Body of pancreas (tissue), 4 donors: ENCODE data around the gene RPL12. TPM values are rescaled to one million over a fixed set of nuclear protein-coding genes. Genes with fewer than 3 reads are reported as not detected.

ENCODE experiments used
- ATAC-seq: fragments of 150-250 bp; one replicate; pipeline ENCODE4 v1.9.1; 2016
- DNase-seq, 4 donors: peaks; one replicate each; pipeline ENCODE4 v3.0.0-alpha.2; 2019
- H3K27ac ChIP-seq, 4 donors: fragments of 200-600 bp; sonication (generic); 1 replicate in 3 of 4; 2 replicates in 1 of 4; pipeline versions ENCODE4 v1.5.1 to v1.6.1; 2016 to 2019; ENCODE audit warnings: mild to moderate bottlenecking in 1 of 4, mixed read lengths in 1 of 4, moderate library complexity in 1 of 4
- H3K27me3 ChIP-seq, 2 donors: fragments of 200-600 bp; sonication (generic); one replicate each; pipeline ENCODE4 v1.6.0; 2016; ENCODE audit warnings: mild to moderate bottlenecking in 1 of 2
- H3K36me3 ChIP-seq, 2 donors: fragments of 200-600 bp; sonication (generic); replicated peaks in 1 of 2; 2 replicates each; pipeline ENCODE4 v1.5.1; 2016; ENCODE audit warnings: low read depth in 2 of 2; ENCODE audit not compliant: insufficient read depth in 1 of 2
- H3K4me1 ChIP-seq: fragments of 200-600 bp; sonication (generic); one replicate; pipeline ENCODE4 v1.6.0; 2016
- H3K4me3 ChIP-seq, 2 donors: fragments of 200-600 bp; sonication (generic); 1 replicate in 1 of 2; 2 replicates in 1 of 2; pipeline ENCODE4 v1.5.1; 2016 to 2019
- H3K9me3 ChIP-seq, 3 donors: fragments of 200-600 bp; sonication (generic); 1 replicate in 2 of 3; 2 replicates in 1 of 3; pipeline ENCODE4 v1.5.1; 2016
- CTCF ChIP-seq, 7 experiments: fragments of 450-650 bp in 4 of 7; fragments of 200-600 bp in 3 of 7; sonication (generic) in 3 of 7; IDR thresholded peaks; one replicate each; pipeline ENCODE4 v1.5.1; 2016 to 2019; ENCODE audit warnings: antibody characterized with exemption in 7 of 7
- POLR2A ChIP-seq, 3 donors: fragments of 450-650 bp; IDR thresholded peaks; one replicate each; pipeline ENCODE4 v1.6.1; 2016; ENCODE audit warnings: antibody characterized with exemption in 3 of 3, mild to moderate bottlenecking in 2 of 3
- WGBS, 2 donors: methylation state at CpG; one replicate each; pipeline ENCODE4 v1.1.5; 2017; 5-methylcytosine and 5-hydroxymethylcytosine counted together
- intact Hi-C: fragments of 100-400 bp; cut with DNase I; formaldehyde crosslinking; loops from one replicate; pipeline ENCODE4 v1.15.1; 2023
- total RNA-seq, 2 donors: library from RNA; depleted of rRNA; stranded (reverse); fragments of >200 nt; gene quantifications; one replicate each; pipeline ENCODE4 v1.1.0, GENCODE V29; 2016

The RPL12 gene
- total RNA-seq = 1,000 to 10,000 TPM in 1 of 2 donors, 100 to 1,000 TPM in 1; 994 to 1,261 TPM

GRCh38 chr9:127450830-127451607 lies at the start of gene RPL12, which contains the start of gene LRSAM1:
RPL12 (minus strand) TSS chr9:127451406; CDS start chr9:127451317, 89 bp downstream.
LRSAM1 (plus strand) TSS chr9:127451510; CDS start chr9:127454528, 3,018 bp downstream.
- DNase-seq (peak; percentile 97 to 99 (median 98)), ATAC-seq (peak; percentile 85)
- Histone ChIP-seq H3K4me3 (peak within 1 kb of the TSS; percentile 49 to 61), H3K27me3 (no peaks in the 10 kb centered on the region), H3K27ac (peak within 1 kb of the TSS; percentile 77 to 90 (median 86)), H3K9me3 (no peaks in the 10 kb centered on the region), H3K4me1 (peaks cover 39% of the 10 kb centered on the region), H3K36me3 (peaks cover 5 to 14% of the 10 kb centered on the region in 2 donors)
- whole genome bisulfite sequencing, 2 donors = 0% methylated on average over 14 to 71 of the region's 71 CpGs
- TF ChIP-seq CTCF (IDR thresholded peaks at IDR 0.05) = peak in 3 of 7 experiments; percentile 1 to 14 (median 5)
- peak; percentile 98 to 100 (median 100) for TF ChIP-seq POLR2A (IDR thresholded peaks at IDR 0.05)
- intact Hi-C loops = no loop called here

GRCh38 chr9:127500862-127501261 lies 49.7 kb upstream of the RPL12 start:
- Histone ChIP-seq H3K36me3 (peaks cover 8 to 15% of the 10 kb centered on the region in 2 donors), H3K27me3 (no peaks in the 10 kb centered on the region), H3K4me3 (no peak overlapping the region), H3K27ac (no peak overlapping the region), H3K9me3 (no peaks in the 10 kb centered on the region), H3K4me1 (peaks cover 6% of the 10 kb centered on the region)
- ATAC-seq (no peak), DNase-seq (no peak)
- TF ChIP-seq CTCF (IDR thresholded peaks at IDR 0.05) = no peak
- no peak for TF ChIP-seq POLR2A (IDR thresholded peaks at IDR 0.05)
- WGBS, 2 donors = 75 to 90% methylated on average over 2 to 8 of the region's 9 CpGs
- intact Hi-C loops = no loop called here

- DNase-seq = peak in 1 of 4 donors; percentile 42
- H3K27ac ChIP-seq = no peak overlapping the region
- H3K9me3 ChIP-seq = no peaks in the 10 kb centered on the region
- H3K4me3 ChIP-seq = no peak overlapping the region
- no peak for ATAC-seq
- peaks cover 10% of the 10 kb centered on the region for H3K4me1 ChIP-seq
- H3K36me3 ChIP-seq = peaks cover 8 to 15% of the 10 kb centered on the region in 2 donors
- 85 to 88% methylated on average over 5 to 6 of the region's 6 CpGs for WGBS, 2 donors
- no peak for TF ChIP-seq POLR2A (IDR thresholded peaks at IDR 0.05)
- no peak for TF ChIP-seq CTCF (IDR thresholded peaks at IDR 0.05)
- intact Hi-C loops = no loop called here
- H3K27me3 ChIP-seq = no peaks in the 10 kb centered on the region
These were observed 49.2 kb upstream of the RPL12 start for GRCh38 chr9:127500399-127500798.

- Histone ChIP-seq H3K4me1 (peaks cover 26% of the 10 kb centered on the region), H3K9me3 (no peaks in the 10 kb centered on the region), H3K27ac (no peak overlapping the region), H3K27me3 (no peaks in the 10 kb centered on the region), H3K36me3 (peaks cover 0 to 7% of the 10 kb centered on the region in 2 donors), H3K4me3 (no peak overlapping the region)
- ATAC-seq (no peak), DNase-seq (no peak)
- TF ChIP-seq CTCF (IDR thresholded peaks at IDR 0.05) (no peak), POLR2A (IDR thresholded peaks at IDR 0.05) (no peak)
- WGBS, 2 donors = 79 to 100% methylated on average over 2 to 5 of the region's 5 CpGs
- intact Hi-C loops = no loop called here
These were observed 47.1 kb upstream of the RPL12 start for GRCh38 chr9:127498298-127498697.
